RWPE1 (cell line): ENCODE measurements around the gene PANX2.

ENCODE experiments used
- CTCF ChIA-PET: fragments of 350-600 bp; sonication (Branson Sonifier 250); formaldehyde crosslinking; extraction: SDS; loops from one replicate; lab custom pipeline; 2021; lab: Yijun Ruan, JAX
- POLR2A ChIA-PET: fragments of 400-600 bp; formaldehyde crosslinking; extraction: SDS; loops from one replicate; lab custom pipeline; 2020; ENCODE audit warnings: antibody characterized with exemption; ENCODE audit not compliant: low non-redundant PET; lab: Yijun Ruan, JAX
- DNase-seq: peaks from one replicate; pipeline ENCODE4 v3.0.0; 2012; ENCODE audit warnings: low spot score
- H3K27ac ChIP-seq: fragments of 450-650 bp; 2 replicates; pipeline ENCODE4 v1.5.1; 2017
- TF ChIP-seq, protein P1 (sequence below): fragments of 450-650 bp; conservative IDR thresholded peaks from 2 replicates; pipeline ENCODE4 v1.5.1; 2017; ENCODE audit warnings: low read depth, mild to moderate bottlenecking

PANX2 gene

DNA sequence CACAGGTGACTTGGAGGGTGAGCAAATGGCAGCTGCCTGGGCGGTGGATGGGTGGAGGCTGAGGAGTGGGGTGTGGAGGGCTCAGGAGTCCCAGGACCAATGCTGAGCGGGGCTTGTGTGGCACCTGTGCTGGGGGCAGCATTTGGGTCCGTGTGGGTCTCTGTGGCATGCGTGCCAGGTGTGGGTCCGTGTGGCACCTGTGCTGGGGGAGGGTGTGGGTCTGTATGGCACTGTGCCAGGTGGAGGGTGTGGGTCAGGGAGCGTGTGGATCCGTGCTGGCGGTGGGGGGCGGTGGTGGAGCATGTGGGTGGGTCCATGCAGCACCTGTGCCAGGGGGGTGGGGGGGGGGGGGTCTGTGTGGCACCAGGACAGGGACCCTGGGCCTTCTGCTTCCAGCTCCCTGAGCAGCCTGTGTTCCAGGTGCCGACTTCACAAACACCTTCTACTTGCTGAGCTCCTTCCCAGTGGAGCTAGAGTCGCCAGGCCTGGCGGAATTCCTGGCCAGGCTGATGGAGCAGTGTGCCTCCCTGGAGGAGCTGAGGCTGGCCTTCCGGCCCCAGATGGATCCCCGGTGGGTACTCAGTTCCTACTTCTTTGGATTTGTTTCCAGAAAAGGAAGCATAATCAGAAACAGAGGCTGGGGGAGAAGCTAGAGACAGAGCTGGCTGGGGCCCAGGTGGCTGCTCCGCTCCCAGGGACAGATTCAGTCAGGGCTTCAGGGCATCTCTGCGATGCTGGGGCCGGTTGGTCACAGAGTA lies 44.9 kb downstream of the PANX2 start:
- ChIA-PET POLR2A (no interaction called here), CTCF (no interaction called here)
- TF ChIP-seq, protein P1, sequence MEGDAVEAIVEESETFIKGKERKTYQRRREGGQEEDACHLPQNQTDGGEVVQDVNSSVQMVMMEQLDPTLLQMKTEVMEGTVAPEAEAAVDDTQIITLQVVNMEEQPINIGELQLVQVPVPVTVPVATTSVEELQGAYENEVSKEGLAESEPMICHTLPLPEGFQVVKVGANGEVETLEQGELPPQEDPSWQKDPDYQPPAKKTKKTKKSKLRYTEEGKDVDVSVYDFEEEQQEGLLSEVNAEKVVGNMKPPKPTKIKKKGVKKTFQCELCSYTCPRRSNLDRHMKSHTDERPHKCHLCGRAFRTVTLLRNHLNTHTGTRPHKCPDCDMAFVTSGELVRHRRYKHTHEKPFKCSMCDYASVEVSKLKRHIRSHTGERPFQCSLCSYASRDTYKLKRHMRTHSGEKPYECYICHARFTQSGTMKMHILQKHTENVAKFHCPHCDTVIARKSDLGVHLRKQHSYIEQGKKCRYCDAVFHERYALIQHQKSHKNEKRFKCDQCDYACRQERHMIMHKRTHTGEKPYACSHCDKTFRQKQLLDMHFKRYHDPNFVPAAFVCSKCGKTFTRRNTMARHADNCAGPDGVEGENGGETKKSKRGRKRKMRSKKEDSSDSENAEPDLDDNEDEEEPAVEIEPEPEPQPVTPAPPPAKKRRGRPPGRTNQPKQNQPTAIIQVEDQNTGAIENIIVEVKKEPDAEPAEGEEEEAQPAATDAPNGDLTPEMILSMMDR: no peak
- DNase-seq: no peak
- H3K27ac ChIP-seq: peak overlapping the region; percentile 52

DNA sequence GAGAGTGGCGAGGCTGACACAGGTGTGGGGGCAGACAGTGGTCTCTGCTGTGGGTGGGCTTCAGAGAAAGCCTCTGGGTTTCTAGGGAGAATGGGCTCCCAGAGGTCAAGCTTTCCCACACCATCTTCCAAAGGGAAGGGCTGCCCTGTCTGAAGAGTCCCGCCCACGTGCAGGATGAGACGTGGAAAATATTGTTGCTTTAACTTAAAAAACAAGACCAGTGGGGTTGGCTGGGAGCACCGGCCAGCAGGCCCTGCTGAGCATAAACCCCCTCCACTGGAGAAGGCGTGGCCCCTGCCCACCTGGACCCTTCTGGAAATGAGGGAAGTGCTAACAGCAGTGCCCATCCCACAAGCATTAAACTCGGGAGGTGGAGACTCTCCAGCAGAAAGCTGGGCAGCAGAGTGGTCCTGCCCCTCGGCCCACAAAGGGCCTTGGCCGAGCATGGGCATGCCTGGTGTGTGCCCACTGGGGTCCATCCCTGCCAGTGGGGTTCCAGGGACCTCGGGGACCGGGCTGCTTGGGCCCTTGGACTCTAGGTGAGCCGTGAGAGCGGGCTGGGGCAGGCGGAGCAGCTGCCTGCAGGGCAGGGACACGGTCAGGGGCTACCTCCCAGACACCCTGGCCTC lies 45.6 kb downstream of the PANX2 start:
- DNase-seq: no peak
- POLR2A ChIA-PET: no interaction called here

DNA sequence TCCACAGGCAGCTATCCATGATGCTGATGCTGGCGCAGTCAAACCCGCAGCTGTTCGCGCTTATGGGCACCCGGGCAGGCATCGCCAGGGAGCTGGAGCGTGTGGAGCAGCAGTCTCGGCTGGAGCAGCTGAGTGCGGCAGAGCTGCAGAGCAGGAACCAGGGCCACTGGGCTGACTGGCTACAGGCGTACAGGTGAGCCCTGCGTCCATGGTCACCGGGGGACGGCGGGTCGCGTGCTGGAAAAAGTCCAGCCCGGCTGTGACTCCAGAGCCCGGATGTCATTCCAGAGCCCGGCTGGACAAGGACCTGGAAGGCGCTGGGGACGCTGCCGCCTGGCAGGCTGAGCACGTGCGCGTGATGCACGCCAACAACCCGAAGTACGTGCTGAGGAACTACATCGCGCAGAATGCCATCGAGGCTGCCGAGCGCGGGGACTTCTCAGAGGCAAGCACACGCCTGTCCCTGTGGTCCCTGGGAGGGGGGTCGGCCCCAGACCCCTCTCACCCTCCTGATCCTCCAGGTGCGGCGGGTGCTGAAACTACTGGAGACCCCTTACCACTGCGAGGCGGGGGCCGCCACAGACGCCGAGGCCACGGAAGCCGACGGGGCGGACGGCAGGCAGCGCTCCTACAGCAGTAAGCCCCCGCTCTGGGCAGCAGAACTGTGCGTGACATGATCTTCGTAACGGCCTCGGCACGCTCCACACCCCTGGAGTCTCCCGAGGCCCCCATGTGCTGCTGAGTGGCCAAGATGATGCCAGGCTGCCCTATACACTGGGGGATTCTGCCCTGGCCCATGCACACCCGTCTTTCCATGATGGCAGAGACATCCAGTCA lies 46.4 kb downstream of the PANX2 start:
- DNase-seq: no peak
- CTCF ChIA-PET: no interaction called here
- POLR2A ChIA-PET: no interaction called here
- H3K27ac ChIP-seq: peak overlapping the region; percentile 69
- TF ChIP-seq, protein P1: no peak

More for the DNA sequence above, 45.6 kb downstream of the PANX2 start:
- CTCF ChIA-PET: no interaction called here
- peak overlapping the region; percentile 52 for H3K27ac ChIP-seq
- TF ChIP-seq, protein P1: no peak

DNA sequence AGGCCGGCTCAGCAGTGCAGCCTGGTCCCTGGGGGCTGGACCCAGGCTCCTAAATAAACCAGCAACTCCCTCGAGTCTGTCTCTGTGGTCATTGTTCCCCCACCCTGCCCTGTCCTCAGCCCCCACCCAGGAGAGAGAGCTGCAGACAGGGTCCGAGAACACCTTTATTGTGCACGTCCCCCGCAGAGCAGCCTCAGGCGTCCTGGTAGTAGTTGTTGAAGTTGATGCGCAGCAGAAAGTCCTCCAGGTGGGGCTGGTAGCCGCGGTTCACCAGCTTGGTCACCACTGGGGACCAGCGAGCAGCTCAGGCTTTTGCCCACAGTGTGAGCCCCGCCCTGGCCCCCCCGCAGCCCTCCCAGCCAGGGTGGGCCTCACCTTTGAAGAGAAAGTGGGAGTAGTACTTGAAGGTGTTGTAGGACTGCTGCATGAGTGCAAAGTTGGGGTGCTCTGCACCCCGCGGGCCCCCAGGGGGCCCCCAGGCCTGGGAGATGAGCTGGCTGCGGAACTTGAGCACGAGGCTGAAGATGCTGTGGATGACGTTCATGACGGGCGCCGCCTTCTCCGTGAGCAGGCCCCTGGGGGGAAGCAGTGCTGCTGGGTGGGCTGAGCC lies 47.1 kb downstream of the PANX2 start:
- POLR2A ChIA-PET: no interaction called here
- TF ChIP-seq, protein P1: no peak
- H3K27ac ChIP-seq: peak overlapping the region; percentile 69; the same call in 1 of the 2 replicates
- CTCF ChIA-PET: no interaction called here
- no peak for DNase-seq

DNA sequence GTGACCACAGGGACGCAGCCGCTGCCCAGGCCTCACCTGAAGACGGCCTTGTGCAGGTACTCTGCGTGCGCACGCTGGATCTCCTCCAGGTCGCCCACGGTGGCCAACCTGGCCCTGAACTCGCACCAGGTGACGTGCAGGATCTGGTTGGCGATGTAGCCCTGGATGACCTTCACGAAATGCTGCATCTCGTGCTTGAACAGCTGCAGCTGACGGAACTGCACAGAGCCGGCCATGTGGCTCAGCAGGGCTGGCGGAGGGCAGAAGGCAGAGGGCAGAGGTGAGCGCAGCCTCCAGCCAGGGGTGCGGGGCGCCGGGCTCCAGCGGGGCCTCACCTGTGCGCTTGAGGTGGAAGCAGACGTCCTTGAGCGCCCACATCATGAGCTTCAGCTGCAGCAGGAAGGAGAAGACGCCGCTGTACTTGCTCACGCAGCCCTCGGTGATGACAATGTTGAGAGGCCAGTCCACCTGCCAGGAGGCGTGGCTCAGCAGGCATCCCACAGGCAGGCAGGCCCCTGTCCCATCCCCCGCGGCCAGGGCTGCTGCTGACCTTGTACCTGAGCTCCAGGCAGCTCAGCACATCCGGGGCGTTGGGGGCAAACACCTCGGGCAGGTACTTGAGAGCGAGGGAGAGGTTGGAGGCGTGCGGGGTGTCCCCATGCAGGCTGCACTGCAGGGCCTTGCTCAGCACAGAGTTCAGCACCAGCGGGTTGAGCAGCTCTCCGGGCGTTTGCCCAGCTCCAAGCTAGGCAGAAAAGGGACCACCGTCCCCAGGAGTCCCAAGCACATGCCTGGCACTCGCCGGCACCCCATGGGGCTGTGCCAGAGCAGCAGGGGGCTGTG lies 47.8 kb downstream of the PANX2 start:
- TF ChIP-seq, protein P1: no peak
- POLR2A ChIA-PET: no interaction called here

More for the DNA sequence above, 47.8 kb downstream of the PANX2 start:
- no peak for DNase-seq
- peak overlapping the region; percentile 69 for H3K27ac ChIP-seq
- CTCF ChIA-PET: interaction anchor here (0.6 kb wide), 1 partner anchor 18 kb away, joined by 3 read pairs; no protein-coding TSS in a partner anchor
